HTERT RPE-1 (cell line): ENCODE measurements around the gene BAG2.

Experiments used
- in situ Hi-C: fragments of 300-500 bp; cut with MboI; formaldehyde crosslinking; loops from 4 replicates; pipeline ENCODE4 v1.14.3; 2020; ENCODE audit warnings: low sequenced_read_pairs

The BAG2 gene

GRCh38 chr6:57173886-57174510, 1.9 kb downstream of the BAG2 start:
- in situ Hi-C loops: no loop called here

- in situ Hi-C loops: no loop called here
Observed at GRCh38 chr6:57174511-57174907, 2.4 kb downstream of the BAG2 start.

- in situ Hi-C loops: no loop called here
Observed at GRCh38 chr6:57177545-57178265, 5.6 kb downstream of the BAG2 start.

- in situ Hi-C loops: no loop called here
Observed at GRCh38 chr6:57180596-57180995, 8.5 kb downstream of the BAG2 start.

- in situ Hi-C loops: no loop called here
Observed at GRCh38 chr6:57182017-57182432, 9.9 kb downstream of the BAG2 start.

GRCh38 chr6:57183336-57183735, 11.2 kb downstream of the BAG2 start:
- in situ Hi-C loops: no loop called here

- in situ Hi-C loops: no loop called here
Observed at GRCh38 chr6:57190140-57190539, 18.0 kb downstream of the BAG2 start.

GRCh38 chr6:57193177-57193576, 21.1 kb downstream of the BAG2 start:
- in situ Hi-C loops: no loop called here

- in situ Hi-C loops: no loop called here
Observed at GRCh38 chr6:57195457-57195856, 23.3 kb downstream of the BAG2 start.

- in situ Hi-C loops: no loop called here
Observed at GRCh38 chr6:57198926-57199636, 27.0 kb downstream of the BAG2 start.

GRCh38 chr6:57201718-57202117, 29.6 kb downstream of the BAG2 start:
- in situ Hi-C loops: no loop called here

- in situ Hi-C loops: no loop called here
Observed at GRCh38 chr6:57205550-57206328, 33.6 kb downstream of the BAG2 start.

- in situ Hi-C loops: no loop called here
Observed at GRCh38 chr6:57207141-57207540, 35.0 kb downstream of the BAG2 start.

GRCh38 chr6:57207872-57208271, 35.7 kb downstream of the BAG2 start:
- in situ Hi-C loops: no loop called here

GRCh38 chr6:57209030-57209429, 36.9 kb downstream of the BAG2 start:
- in situ Hi-C loops: no loop called here

GRCh38 chr6:57210060-57210459, 37.9 kb downstream of the BAG2 start:
- in situ Hi-C loops: no loop called here

- in situ Hi-C loops: no loop called here
Observed at GRCh38 chr6:57215260-57215659, 43.1 kb downstream of the BAG2 start.

- in situ Hi-C loops: no loop called here
Observed at GRCh38 chr6:57216235-57217101, 44.3 kb downstream of the BAG2 start.

GRCh38 chr6:57217270-57217669, 45.1 kb downstream of the BAG2 start:
- in situ Hi-C loops: no loop called here

- in situ Hi-C loops: no loop called here
Observed at GRCh38 chr6:57220083-57220703, 48.1 kb downstream of the BAG2 start.
